Measurements from ENCODE around the gene DCC. TPM values are rescaled to one million over a fixed set of nuclear protein-coding genes. Genes with fewer than 3 reads are reported as not detected.

The DCC gene
- total RNA-seq, 4 donors from 2014 or later, result 0.16 TPM; not detected in 3

DNA sequence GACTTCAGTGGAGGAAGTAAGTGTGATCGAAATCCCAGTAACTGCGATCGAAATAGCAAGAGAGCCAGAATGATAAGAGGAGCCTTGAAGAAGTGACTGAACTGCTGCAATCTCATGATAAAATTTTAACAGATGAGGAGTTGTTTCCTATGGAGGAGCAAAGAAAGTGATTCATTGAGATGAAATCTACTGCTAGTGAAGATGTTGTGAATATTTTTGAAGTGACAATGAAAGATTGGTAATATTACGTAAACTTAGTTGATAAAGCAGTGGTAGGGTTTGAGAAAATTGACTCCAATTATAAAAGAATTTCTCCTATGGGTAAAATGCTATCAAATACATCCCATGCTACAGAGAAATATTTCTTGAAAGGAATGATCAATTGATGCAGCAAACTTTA is 1103.8 kb downstream of the DCC start:
- DNase-seq (ENCODE audit: low spot score in 2 of 2), result no peak
- Histone ChIP-seq H3K9me3 (no peaks in the 10 kb centered on the region), H3K27ac (no peak overlapping the region), H3K4me3 (no peak overlapping the region), H3K27me3 (no peaks in the 10 kb centered on the region), H3K36me3 (no peaks in the 10 kb centered on the region), H3K4me1 (no peaks in the 10 kb centered on the region)
- 81% methylated on average over 4 of the region's 4 CpGs for WGBS
- TF ChIP-seq, protein P1, sequence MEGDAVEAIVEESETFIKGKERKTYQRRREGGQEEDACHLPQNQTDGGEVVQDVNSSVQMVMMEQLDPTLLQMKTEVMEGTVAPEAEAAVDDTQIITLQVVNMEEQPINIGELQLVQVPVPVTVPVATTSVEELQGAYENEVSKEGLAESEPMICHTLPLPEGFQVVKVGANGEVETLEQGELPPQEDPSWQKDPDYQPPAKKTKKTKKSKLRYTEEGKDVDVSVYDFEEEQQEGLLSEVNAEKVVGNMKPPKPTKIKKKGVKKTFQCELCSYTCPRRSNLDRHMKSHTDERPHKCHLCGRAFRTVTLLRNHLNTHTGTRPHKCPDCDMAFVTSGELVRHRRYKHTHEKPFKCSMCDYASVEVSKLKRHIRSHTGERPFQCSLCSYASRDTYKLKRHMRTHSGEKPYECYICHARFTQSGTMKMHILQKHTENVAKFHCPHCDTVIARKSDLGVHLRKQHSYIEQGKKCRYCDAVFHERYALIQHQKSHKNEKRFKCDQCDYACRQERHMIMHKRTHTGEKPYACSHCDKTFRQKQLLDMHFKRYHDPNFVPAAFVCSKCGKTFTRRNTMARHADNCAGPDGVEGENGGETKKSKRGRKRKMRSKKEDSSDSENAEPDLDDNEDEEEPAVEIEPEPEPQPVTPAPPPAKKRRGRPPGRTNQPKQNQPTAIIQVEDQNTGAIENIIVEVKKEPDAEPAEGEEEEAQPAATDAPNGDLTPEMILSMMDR (IDR thresholded peaks at IDR 0.05), result no peak
- no peak for TF ChIP-seq EP300 (IDR thresholded peaks at IDR 0.05)
- no peak for TF ChIP-seq POLR2AphosphoS5 (IDR thresholded peaks at IDR 0.05)
- TF ChIP-seq POLR2A (IDR thresholded peaks at IDR 0.05), result no peak

DNA sequence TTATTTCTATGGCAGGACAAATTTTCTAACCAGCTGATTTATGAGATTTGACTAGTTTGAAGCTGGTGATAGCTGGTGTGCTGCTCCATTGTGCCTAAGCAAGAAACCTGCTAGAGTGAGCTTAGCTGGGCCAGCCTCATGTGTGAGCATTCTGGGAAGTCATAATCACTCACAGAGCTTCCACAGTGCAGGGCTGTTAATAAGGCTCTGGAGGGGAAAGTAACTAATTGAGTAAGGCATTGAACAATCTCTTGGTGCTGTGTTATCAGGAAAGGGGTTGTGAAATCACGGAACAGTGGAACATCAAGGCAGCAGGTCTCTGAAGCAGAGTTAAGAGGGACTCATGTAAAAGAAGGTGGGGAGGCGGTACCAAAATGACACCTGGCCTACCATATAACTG is 1111.9 kb downstream of the DCC start:
- H3K36me3 ChIP-seq, result no peaks in the 10 kb centered on the region
- WGBS, result 72% methylated on average over 2 of the region's 2 CpGs
- H3K27me3 ChIP-seq, result no peaks in the 10 kb centered on the region
- H3K4me3 ChIP-seq, result no peak overlapping the region
- TF ChIP-seq EP300 (IDR thresholded peaks at IDR 0.05) (no peak), POLR2AphosphoS5 (IDR thresholded peaks at IDR 0.05) (no peak), POLR2A (IDR thresholded peaks at IDR 0.05) (no peak)
- TF ChIP-seq, protein P1 (IDR thresholded peaks at IDR 0.05), result no peak
- H3K27ac ChIP-seq, result no peak overlapping the region
- DNase-seq (ENCODE audit: low spot score in 2 of 2), result no peak
- H3K4me1 ChIP-seq, result no peaks in the 10 kb centered on the region
- no peaks in the 10 kb centered on the region for H3K9me3 ChIP-seq

- TF ChIP-seq POLR2AphosphoS5 (IDR thresholded peaks at IDR 0.05) (no peak), EP300 (IDR thresholded peaks at IDR 0.05) (no peak), POLR2A (IDR thresholded peaks at IDR 0.05) (no peak)
- TF ChIP-seq, protein P1 (IDR thresholded peaks at IDR 0.05), result no peak
- H3K27ac ChIP-seq, result no peak overlapping the region
- 4% methylated on average over 1 of the region's 1 CpG for WGBS
- H3K4me3 ChIP-seq, result no peak overlapping the region
- no peak for DNase-seq (ENCODE audit: low spot score in 2 of 2)
- peaks cover 2% of the 10 kb centered on the region for H3K4me1 ChIP-seq
- H3K9me3 ChIP-seq, result no peaks in the 10 kb centered on the region
- no peaks in the 10 kb centered on the region for H3K27me3 ChIP-seq
- no peaks in the 10 kb centered on the region for H3K36me3 ChIP-seq
Measured at GRCh38 chr18:53457068-53457467, 1117.1 kb downstream of the DCC start.

DNA sequence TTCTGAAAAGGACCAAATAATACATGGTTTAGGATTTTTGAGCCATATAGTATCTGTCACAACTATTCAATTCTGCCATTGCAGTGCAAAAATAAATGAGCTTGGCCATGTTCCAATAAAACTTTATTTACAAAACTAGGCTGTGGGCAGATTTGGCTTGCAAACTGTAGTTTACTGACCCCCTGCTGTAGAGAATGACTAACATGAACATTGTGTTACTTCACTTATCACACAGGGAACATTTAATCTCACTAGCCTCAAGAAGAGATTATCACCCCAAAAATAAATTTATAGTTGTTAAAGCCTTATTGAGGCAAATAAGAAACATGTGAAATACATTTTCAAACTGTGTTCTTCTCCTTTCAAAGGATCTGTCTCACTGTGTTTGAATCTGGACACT is 1118.3 kb downstream of the DCC start:
- Histone ChIP-seq H3K4me1 (peaks cover 2% of the 10 kb centered on the region), H3K4me3 (no peak overlapping the region), H3K27ac (no peak overlapping the region), H3K36me3 (no peaks in the 10 kb centered on the region), H3K27me3 (no peaks in the 10 kb centered on the region), H3K9me3 (no peaks in the 10 kb centered on the region)
- no peak for DNase-seq (ENCODE audit: low spot score in 2 of 2)
- TF ChIP-seq EP300 (IDR thresholded peaks at IDR 0.05), result no peak
- no peak for TF ChIP-seq POLR2AphosphoS5 (IDR thresholded peaks at IDR 0.05)
- TF ChIP-seq, protein P1 (IDR thresholded peaks at IDR 0.05), result no peak
- TF ChIP-seq POLR2A (IDR thresholded peaks at IDR 0.05), result no peak

- Histone ChIP-seq H3K9me3 (no peaks in the 10 kb centered on the region), H3K27ac (no peak overlapping the region), H3K4me3 (no peak overlapping the region), H3K4me1 (peaks cover 2% of the 10 kb centered on the region), H3K27me3 (no peaks in the 10 kb centered on the region), H3K36me3 (no peaks in the 10 kb centered on the region)
- TF ChIP-seq, protein P1 (IDR thresholded peaks at IDR 0.05), result no peak
- no peak for TF ChIP-seq EP300 (IDR thresholded peaks at IDR 0.05)
- no peak for TF ChIP-seq POLR2AphosphoS5 (IDR thresholded peaks at IDR 0.05)
- no peak for TF ChIP-seq POLR2A (IDR thresholded peaks at IDR 0.05)
- no peak for DNase-seq (ENCODE audit: low spot score in 2 of 2)
- 33% methylated on average over 5 of the region's 5 CpGs for WGBS
Measured at GRCh38 chr18:53458944-53459580, 1119.1 kb downstream of the DCC start.
